RWPE2 (cell line): ENCODE measurements around the gene YES1.
"Not testable (repeated sequence)": the region's sequence is repeated elsewhere in the genome, so short reads cannot be mapped to it uniquely, and the experiment has no call there.

Experiments used
- ATAC-seq: fragments of 200-7000 bp; cut with Tn5 transposase; 3 replicates; pipeline ENCODE4 v1.9.1; 2021; ENCODE audit warnings: low read depth
- DNase-seq: peaks from one replicate; pipeline ENCODE4 v3.0.0-alpha.2; 2020; ENCODE audit warnings: low spot score
- H3K27ac ChIP-seq: fragments of 450-650 bp; 2 replicates; pipeline ENCODE4 v1.5.1; 2017; ENCODE audit warnings: mild to moderate bottlenecking; ENCODE audit not compliant: poor library complexity, severe bottlenecking
- H3K27me3 ChIP-seq: fragments of 250-450 bp; sonication (Bioruptor Pico); 2 replicates; pipeline ENCODE4 v1.5.1; 2021; ENCODE audit warnings: mild to moderate bottlenecking, moderate library complexity; ENCODE audit not compliant: insufficient read depth, poor library complexity, severe bottlenecking
- H3K36me3 ChIP-seq: fragments of 250-450 bp; sonication (Bioruptor Pico); 2 replicates; pipeline ENCODE4 v1.5.1; 2020; ENCODE audit warnings: low read depth, mild to moderate bottlenecking, moderate library complexity
- H3K4me1 ChIP-seq: fragments of 250-450 bp; sonication (Bioruptor Pico); 2 replicates; pipeline ENCODE4 v1.5.1; 2021; ENCODE audit warnings: mild to moderate bottlenecking, moderate library complexity; ENCODE audit not compliant: insufficient read depth, poor library complexity, severe bottlenecking
- H3K4me3 ChIP-seq: fragments of 250-450 bp; sonication (Bioruptor Pico); 2 replicates; pipeline ENCODE4 v1.5.1; 2021; ENCODE audit warnings: mild to moderate bottlenecking, moderate library complexity; ENCODE audit not compliant: severe bottlenecking
- H3K9me3 ChIP-seq: fragments of 250-450 bp; sonication (Bioruptor Pico); 2 replicates; pipeline ENCODE4 v1.5.1; 2021; ENCODE audit warnings: mild to moderate bottlenecking, moderate library complexity; ENCODE audit not compliant: severe bottlenecking
- TF ChIP-seq, protein P1 (sequence below): fragments of 450-650 bp; IDR thresholded peaks from one replicate; pipeline ENCODE4 v1.5.1; 2017; ENCODE audit warnings: mild to moderate bottlenecking, moderate library complexity; ENCODE audit not compliant: poor library complexity, severe bottlenecking

Gene YES1

DNA sequence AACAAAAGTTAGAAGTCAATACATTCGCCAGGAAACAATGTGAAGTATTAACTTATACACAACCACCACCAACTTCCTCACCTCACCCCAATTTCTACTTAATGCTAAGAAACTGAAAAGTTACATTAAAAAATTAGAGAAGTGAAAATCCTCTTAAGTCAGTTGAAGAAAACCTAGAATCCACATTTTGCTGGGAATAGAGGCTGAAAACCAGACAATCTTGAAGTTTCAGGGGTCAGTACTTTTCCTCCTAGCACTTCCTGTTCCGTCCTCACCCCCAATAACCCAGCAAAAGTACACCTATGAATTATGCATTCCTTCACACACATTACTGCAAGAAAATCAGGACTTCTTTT, 6.3 kb downstream of the YES1 start:
- no peak for DNase-seq
- H3K4me1 ChIP-seq: peaks cover 12% of the 10 kb centered on the region

DNA sequence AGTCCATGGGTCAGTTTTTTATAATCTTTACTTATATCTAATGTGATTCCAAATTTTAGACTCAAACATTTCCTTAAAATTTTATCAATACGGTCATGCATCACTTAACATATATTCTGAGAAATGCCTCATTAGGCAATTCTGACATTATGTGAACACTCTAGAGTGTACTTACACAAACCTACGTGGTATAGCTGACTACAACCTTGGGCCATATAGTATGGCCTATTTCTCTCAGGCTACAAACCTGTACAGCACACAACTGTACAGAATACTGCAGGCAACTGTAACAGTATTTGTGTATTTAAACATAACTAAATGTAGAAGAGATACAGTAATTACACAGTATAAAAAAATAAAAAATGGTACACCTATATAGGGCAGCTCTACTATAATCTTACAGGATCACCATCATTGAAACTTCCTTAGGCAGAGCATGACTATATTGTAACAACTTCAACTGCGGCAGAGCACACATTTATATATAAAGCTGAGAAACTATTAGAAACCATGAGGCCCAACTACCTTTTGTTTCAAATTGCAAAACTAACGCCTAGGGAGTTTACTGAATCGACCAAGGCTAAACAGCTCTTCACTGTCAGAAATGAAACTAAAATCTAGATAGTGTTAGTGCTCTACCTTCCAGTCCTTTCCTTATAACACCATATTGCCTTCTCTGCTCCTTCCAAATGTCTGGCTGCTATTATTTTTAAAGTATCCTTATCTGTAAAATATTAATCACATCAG, 6.9 kb downstream of the YES1 start:
- TF ChIP-seq, protein P1, sequence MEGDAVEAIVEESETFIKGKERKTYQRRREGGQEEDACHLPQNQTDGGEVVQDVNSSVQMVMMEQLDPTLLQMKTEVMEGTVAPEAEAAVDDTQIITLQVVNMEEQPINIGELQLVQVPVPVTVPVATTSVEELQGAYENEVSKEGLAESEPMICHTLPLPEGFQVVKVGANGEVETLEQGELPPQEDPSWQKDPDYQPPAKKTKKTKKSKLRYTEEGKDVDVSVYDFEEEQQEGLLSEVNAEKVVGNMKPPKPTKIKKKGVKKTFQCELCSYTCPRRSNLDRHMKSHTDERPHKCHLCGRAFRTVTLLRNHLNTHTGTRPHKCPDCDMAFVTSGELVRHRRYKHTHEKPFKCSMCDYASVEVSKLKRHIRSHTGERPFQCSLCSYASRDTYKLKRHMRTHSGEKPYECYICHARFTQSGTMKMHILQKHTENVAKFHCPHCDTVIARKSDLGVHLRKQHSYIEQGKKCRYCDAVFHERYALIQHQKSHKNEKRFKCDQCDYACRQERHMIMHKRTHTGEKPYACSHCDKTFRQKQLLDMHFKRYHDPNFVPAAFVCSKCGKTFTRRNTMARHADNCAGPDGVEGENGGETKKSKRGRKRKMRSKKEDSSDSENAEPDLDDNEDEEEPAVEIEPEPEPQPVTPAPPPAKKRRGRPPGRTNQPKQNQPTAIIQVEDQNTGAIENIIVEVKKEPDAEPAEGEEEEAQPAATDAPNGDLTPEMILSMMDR: no peak
- peak; percentile 29; the same call in 1 of the 3 replicates for ATAC-seq

More for the DNA sequence above, 6.3 kb downstream of the YES1 start:
- no peak for ATAC-seq
- Histone ChIP-seq H3K9me3 (no peaks in the 10 kb centered on the region), H3K36me3 (no peaks in the 10 kb centered on the region), H3K27me3 (no peaks in the 10 kb centered on the region), H3K4me3 (no peak overlapping the region), H3K27ac (no peak overlapping the region)
- TF ChIP-seq, protein P1: no peak

DNA sequence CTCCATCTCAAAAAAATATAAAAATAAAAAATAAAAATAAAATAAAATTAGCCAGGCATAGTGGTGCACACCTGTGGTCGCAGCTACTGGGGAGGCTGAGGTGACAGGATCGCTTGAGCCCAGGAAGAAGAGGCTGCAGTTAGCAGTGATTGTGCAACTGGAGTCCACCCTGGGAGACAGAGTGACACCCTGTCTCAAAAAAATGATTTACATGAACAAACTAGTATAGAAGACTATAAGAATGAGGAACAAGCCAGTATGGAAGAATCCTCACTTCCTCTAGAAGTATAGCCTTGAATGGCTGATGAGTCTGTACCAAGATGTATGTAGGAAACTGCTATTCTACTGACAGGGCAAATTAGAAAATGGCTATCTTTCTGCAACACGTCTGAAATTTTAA, 10.9 kb downstream of the YES1 start:
- Histone ChIP-seq H3K27ac (no peak overlapping the region), H3K27me3 (no peaks in the 10 kb centered on the region), H3K9me3 (no peaks in the 10 kb centered on the region), H3K4me1 (peaks cover 6% of the 10 kb centered on the region), H3K36me3 (0 out of 2 replicates have a peak, but pooled peaks cover 5% of the 10 kb centered on the region), H3K4me3 (no peak overlapping the region)
- DNase-seq (no peak), ATAC-seq (no peak)
- TF ChIP-seq, protein P1: no peak

More for the DNA sequence above, 6.9 kb downstream of the YES1 start:
- Histone ChIP-seq H3K27me3 (no peaks in the 10 kb centered on the region), H3K4me3 (no peak overlapping the region), H3K9me3 (no peaks in the 10 kb centered on the region), H3K36me3 (0 out of 2 replicates have a peak, but pooled peaks cover 3% of the 10 kb centered on the region), H3K4me1 (peaks cover 9% of the 10 kb centered on the region), H3K27ac (no peak overlapping the region)
- DNase-seq: no peak

DNA sequence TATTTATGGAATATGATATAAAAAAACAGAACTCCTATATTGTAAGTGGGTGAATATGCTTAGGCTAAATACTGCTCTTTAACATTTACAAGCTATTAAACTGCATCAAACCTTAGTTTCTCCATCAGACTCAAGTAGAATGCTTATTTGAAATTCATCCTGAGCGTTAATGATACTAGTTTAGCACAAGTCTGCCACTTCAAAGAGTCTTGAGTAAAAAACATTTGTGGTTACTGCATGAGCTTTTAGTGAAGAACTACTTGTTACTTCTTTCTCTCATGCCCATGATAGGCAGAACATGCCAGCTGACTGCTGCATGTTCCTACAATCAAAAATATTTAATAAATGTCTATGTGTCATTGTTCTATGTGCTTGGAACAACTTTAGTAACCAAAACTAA, 12.1 kb downstream of the YES1 start:
- Histone ChIP-seq H3K27me3 (no peaks in the 10 kb centered on the region), H3K4me1 (no peaks in the 10 kb centered on the region), H3K27ac (no peak overlapping the region), H3K4me3 (no peak overlapping the region), H3K9me3 (no peaks in the 10 kb centered on the region), H3K36me3 (0 out of 2 replicates have a peak, but pooled peaks cover 5% of the 10 kb centered on the region)
- DNase-seq: no peak
- TF ChIP-seq, protein P1: no peak
- no peak for ATAC-seq

DNA sequence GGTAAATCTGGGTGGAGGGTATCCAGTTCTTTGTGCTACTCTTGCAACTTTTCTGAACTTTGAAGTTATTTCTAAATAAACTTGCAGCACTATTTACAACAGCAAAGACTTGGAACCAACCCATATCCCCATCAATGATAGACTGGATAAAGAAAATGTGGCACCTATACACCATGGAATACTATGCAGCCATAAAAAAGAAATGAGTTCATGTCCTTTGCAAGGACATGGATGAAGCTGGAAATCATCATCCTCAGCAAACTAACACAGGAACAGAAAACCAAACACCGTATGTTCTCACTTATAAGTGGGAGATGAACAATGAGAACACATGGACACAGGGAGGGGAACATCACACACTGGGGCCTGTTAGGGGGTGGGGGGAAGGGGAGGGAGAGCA, 16.7 kb downstream of the YES1 start:
- not testable (repeated sequence) for H3K27ac ChIP-seq, H3K4me3 ChIP-seq, H3K36me3 ChIP-seq, H3K27me3 ChIP-seq, H3K9me3 ChIP-seq, DNase-seq, H3K4me1 ChIP-seq, ATAC-seq
